SU-DHL-6 (cell line): Measurements from ENCODE around the gene POM121L2.

Source experiments
- EZH2phosphoT487 ChIP-seq: fragments of 200-600 bp; sonication (generic), shearing (Covaris generic); conservative IDR thresholded peaks from 2 replicates; pipeline ENCODE4 v1.6.1; 2018; ENCODE audit warnings: mild to moderate bottlenecking, antibody characterized with exemption, low read length, moderate library complexity, mixed read lengths
- TF ChIP-seq, protein P1 (sequence below): fragments of 200-600 bp; sonication (generic); IDR thresholded peaks from one replicate; pipeline ENCODE4 v1.5.1; 2017; ENCODE audit warnings: antibody characterized with exemption, mild to moderate bottlenecking, low read length, moderate library complexity; ENCODE audit not compliant: insufficient read depth, poor library complexity, severe bottlenecking

DNA sequence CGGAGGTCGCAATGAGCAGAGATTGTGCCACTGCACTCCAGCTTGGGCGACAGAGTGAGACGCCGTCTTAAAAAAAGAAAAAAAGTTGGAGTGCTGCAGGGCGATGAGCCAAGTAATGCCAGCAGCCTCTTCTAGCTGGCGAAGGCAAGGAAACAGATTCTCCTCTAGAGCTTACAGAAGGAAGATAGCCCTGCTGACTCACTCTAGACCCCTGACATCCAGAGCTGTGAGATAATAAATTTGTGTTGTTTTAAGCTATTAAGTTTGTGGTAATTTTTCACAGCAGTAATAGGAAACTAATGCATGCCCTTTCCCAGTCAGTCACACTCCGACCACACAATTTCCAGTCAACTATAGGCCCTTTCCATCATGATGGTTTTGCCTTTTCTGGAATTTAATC, 48.2 kb downstream of the POM121L2 start:
- TF ChIP-seq, protein P1, sequence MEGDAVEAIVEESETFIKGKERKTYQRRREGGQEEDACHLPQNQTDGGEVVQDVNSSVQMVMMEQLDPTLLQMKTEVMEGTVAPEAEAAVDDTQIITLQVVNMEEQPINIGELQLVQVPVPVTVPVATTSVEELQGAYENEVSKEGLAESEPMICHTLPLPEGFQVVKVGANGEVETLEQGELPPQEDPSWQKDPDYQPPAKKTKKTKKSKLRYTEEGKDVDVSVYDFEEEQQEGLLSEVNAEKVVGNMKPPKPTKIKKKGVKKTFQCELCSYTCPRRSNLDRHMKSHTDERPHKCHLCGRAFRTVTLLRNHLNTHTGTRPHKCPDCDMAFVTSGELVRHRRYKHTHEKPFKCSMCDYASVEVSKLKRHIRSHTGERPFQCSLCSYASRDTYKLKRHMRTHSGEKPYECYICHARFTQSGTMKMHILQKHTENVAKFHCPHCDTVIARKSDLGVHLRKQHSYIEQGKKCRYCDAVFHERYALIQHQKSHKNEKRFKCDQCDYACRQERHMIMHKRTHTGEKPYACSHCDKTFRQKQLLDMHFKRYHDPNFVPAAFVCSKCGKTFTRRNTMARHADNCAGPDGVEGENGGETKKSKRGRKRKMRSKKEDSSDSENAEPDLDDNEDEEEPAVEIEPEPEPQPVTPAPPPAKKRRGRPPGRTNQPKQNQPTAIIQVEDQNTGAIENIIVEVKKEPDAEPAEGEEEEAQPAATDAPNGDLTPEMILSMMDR, result no peak
- TF ChIP-seq EZH2phosphoT487, result no peak
